OCI-LY3 (cell line): ENCODE results near the gene FAM228B.

Experiments used
- H2AFZ ChIP-seq: fragments of 200-600, 300-600 bp; shearing (Covaris generic); 2 replicates; pipeline ENCODE4 v1.6.0; 2014; ENCODE audit warnings: antibody characterized with exemption, low read depth, low read length
- H3K27ac ChIP-seq: fragments of 200-600, 300-600 bp; sonication (generic); 2 replicates; pipeline ENCODE4 v1.5.1; 2014; ENCODE audit warnings: mild to moderate bottlenecking, low read length, moderate library complexity, mixed read lengths
- H3K27me3 ChIP-seq: fragments of 200-600, 300-600 bp; sonication (generic); 2 replicates; pipeline ENCODE4 v1.6.1; 2014; ENCODE audit warnings: low read depth, low read length, mixed read lengths
- H3K36me3 ChIP-seq: fragments of 200-600, 300-600 bp; sonication (generic); replicated peaks from 2 replicates; pipeline ENCODE3; 2014; ENCODE audit warnings: low read depth, low read length, mixed read lengths
- H3K4me1 ChIP-seq: fragments of 300-600, 200-600 bp; sonication (generic); 2 replicates; pipeline ENCODE4 v1.6.1; 2014; ENCODE audit warnings: low read length, mixed read lengths
- H3K4me2 ChIP-seq: fragments of 200-600, 300-600 bp; sonication (generic); 2 replicates; pipeline ENCODE4 v1.6.1; 2014; ENCODE audit warnings: low read length, mixed read lengths
- H3K4me3 ChIP-seq: fragments of 300-600, 200-600 bp; sonication (generic); 2 replicates; pipeline ENCODE4 v1.5.1; 2014; ENCODE audit warnings: antibody characterized with exemption, mild to moderate bottlenecking, low read length, moderate library complexity
- H3K79me2 ChIP-seq: fragments of 300-600, 200-600 bp; shearing (Covaris generic); 2 replicates; pipeline ENCODE4 v1.6.1; 2014; ENCODE audit warnings: mild to moderate bottlenecking, low read length, mixed read lengths
- H3K9ac ChIP-seq: fragments of 300-600, 200-600 bp; shearing (Covaris generic); 2 replicates; pipeline ENCODE4 v1.6.0; 2014; ENCODE audit warnings: mild to moderate bottlenecking, low read length, moderate library complexity
- H3K9me3 ChIP-seq: fragments of 200-600, 300-600 bp; shearing (Covaris generic); 2 replicates; pipeline ENCODE4 v1.6.1; 2014; ENCODE audit warnings: low read length, mixed read lengths; ENCODE audit not compliant: insufficient read depth
- H4K20me1 ChIP-seq: fragments of 200-600, 300-600 bp; sonication (generic); 2 replicates; pipeline ENCODE4 v1.6.1; 2016; ENCODE audit warnings: low read length, mixed read lengths; ENCODE audit not compliant: insufficient read depth
- CTCF ChIP-seq: fragments of 200-600, 300-600 bp; sonication (generic); IDR thresholded peaks from 2 replicates; pipeline ENCODE4 v1.5.1; 2014; ENCODE audit warnings: antibody characterized with exemption, low read length, low read depth
- EZH2phosphoT487 ChIP-seq: fragments of 200-600 bp; shearing (Covaris generic); IDR thresholded peaks from 2 replicates; pipeline ENCODE4 v1.6.1; 2018; ENCODE audit warnings: antibody characterized with exemption, mixed run types, low read depth

FAM228B gene

GRCh38 chr2:24199968-24200590 lies 76.8 kb downstream of the FAM228B start:
- Histone ChIP-seq H3K4me3 (no peak overlapping the region), H3K27ac (no peak overlapping the region), H3K9ac (no peak overlapping the region), H3K36me3 (peaks cover 12% of the 10 kb centered on the region), H3K4me2 (no peak overlapping the region), H3K27me3 (no peaks in the 10 kb centered on the region), H4K20me1 (no peaks in the 10 kb centered on the region), H2AFZ (no peak overlapping the region), H3K4me1 (no peaks in the 10 kb centered on the region), H3K79me2 (no peaks in the 10 kb centered on the region), H3K9me3 (no peaks in the 10 kb centered on the region)
- no peak for TF ChIP-seq EZH2phosphoT487
- no peak for TF ChIP-seq CTCF

- no peaks in the 10 kb centered on the region for H3K79me2 ChIP-seq
- no peak overlapping the region for H3K9ac ChIP-seq
- no peaks in the 10 kb centered on the region for H4K20me1 ChIP-seq
- no peak overlapping the region for H3K4me2 ChIP-seq
- no peaks in the 10 kb centered on the region for H3K27me3 ChIP-seq
- H2AFZ ChIP-seq, result no peak overlapping the region
- no peaks in the 10 kb centered on the region for H3K4me1 ChIP-seq
- H3K36me3 ChIP-seq, result peaks cover 15% of the 10 kb centered on the region
- no peak overlapping the region for H3K27ac ChIP-seq
- no peaks in the 10 kb centered on the region for H3K9me3 ChIP-seq
- TF ChIP-seq EZH2phosphoT487, result no peak
- TF ChIP-seq CTCF, result no peak
- H3K4me3 ChIP-seq, result no peak overlapping the region
Observed at GRCh38 chr2:24200799-24201198, 77.5 kb downstream of the FAM228B start.

- TF ChIP-seq EZH2phosphoT487 (no peak), CTCF (no peak)
- H3K27ac ChIP-seq, result no peak overlapping the region
- H3K4me2 ChIP-seq, result no peak overlapping the region
- no peaks in the 10 kb centered on the region for H3K9me3 ChIP-seq
- H3K9ac ChIP-seq, result no peak overlapping the region
- H3K27me3 ChIP-seq, result no peaks in the 10 kb centered on the region
- H4K20me1 ChIP-seq, result no peaks in the 10 kb centered on the region
- H3K4me1 ChIP-seq, result no peaks in the 10 kb centered on the region
- no peaks in the 10 kb centered on the region for H3K79me2 ChIP-seq
- H2AFZ ChIP-seq, result no peak overlapping the region
- H3K36me3 ChIP-seq, result peaks cover 15% of the 10 kb centered on the region
- H3K4me3 ChIP-seq, result no peak overlapping the region
Observed at GRCh38 chr2:24203029-24203786, 79.9 kb downstream of the FAM228B start.

GRCh38 chr2:24203787-24204150 lies 80.5 kb downstream of the FAM228B start:
- Histone ChIP-seq H3K4me1 (no peaks in the 10 kb centered on the region), H3K9me3 (no peaks in the 10 kb centered on the region), H3K27me3 (no peaks in the 10 kb centered on the region), H3K9ac (no peak overlapping the region), H4K20me1 (no peaks in the 10 kb centered on the region), H3K79me2 (no peaks in the 10 kb centered on the region), H3K36me3 (peaks cover 15% of the 10 kb centered on the region), H3K4me2 (no peak overlapping the region), H3K27ac (no peak overlapping the region), H3K4me3 (no peak overlapping the region), H2AFZ (no peak overlapping the region)
- TF ChIP-seq EZH2phosphoT487, result no peak
- no peak for TF ChIP-seq CTCF
